Measurements from ENCODE around the gene ERI2.
"Not testable (repeated sequence)": the region's sequence is repeated elsewhere in the genome, so short reads cannot be mapped to it uniquely, and the experiment has no call there.

ERI2 gene

DNA sequence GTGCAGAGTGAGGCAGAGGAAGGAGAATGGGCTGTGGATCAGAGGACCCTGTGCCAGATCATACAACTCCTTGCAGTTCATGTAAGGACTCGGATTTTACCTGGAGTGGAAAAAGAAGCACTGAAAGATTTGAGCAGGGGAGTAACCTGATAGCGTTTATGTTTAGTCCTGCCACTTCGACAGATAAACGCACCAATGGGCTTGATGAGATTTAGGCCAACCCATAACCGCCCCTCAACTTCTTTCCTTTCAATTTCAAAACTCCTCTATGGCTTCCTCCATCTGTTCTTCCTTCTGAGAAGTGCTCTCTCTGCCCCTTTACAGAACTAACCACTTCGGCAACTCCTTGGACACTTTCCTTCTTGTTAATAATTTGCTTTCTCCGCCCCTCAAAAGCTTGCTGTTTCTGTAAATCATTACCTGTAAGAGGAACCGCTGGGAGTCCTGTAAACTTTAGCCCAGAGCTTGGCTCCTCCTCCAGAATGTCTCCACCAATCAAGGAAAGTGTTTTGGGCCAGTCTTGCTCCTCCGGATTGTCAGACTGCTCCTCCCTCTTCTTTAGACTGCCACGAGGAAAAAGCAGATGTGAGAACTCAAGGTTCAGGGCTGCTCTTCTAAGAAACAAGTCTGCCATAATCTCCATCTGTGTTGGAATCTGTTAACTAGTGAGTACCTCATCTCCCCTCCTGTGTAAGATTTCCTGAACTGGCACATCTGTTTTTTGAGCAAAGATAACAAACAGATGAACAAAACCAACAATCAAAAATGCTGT is 42.6 kb downstream of the ERI2 start, which contains the start of gene ACSM3:
TSS of gene ACSM3 (plus strand) at position 554 of the 772 bp plus-strand sequence. CDS start 6,021 bp downstream, outside the sequence.
- DNase-seq (ENCODE audit: low spot score) = peak; percentile 6

- DNase-seq (ENCODE audit: low spot score) = no peak
Observed at GRCh38 chr16:20762404-20763123, 43.7 kb downstream of the ERI2 start.

DNA sequence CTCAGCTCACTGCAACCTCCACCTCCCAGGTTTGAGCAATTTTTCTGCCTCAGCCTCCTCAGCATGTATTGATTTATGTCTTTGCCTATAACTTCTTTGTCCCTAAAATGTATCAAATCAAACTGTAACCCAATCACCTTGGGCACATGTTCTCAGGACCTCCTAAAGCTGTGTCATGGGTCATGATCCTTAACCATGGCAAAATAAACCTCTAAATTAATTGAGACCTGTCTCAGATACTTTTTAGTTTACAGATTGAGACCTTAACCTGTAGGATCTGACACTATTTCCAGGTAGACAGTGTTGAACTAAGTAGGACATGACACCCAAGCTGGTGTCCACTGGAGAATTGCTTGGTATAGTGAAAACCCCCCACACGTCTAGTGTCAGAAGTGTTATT is 45.1 kb downstream of the ERI2 start:
- no peak for DNase-seq (ENCODE audit: low spot score)

DNA sequence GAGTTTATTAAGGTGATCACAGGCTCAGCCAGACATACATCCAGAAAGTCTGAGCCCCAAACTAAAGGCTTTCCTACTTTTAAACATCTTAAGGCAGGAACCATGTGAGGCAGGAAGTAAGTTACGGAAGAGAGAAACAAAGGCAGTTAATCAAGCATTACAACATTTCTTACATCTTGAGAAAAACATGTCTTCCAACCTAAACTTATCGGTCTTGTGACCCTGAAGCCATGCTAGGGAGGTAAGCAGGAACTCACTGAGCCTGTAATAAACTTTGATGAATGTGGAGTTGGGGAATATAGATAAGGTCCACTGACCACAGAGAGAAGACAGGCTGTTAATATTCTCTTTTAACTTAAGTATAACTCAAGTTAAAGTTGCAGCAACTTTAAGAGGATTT is 45.9 kb downstream of the ERI2 start:
- DNase-seq (ENCODE audit: low spot score) = no peak

GRCh38 chr16:20755799-20756198 is 50.5 kb downstream of the ERI2 start:
- DNase-seq (ENCODE audit: low spot score) = not testable (repeated sequence)

DNA sequence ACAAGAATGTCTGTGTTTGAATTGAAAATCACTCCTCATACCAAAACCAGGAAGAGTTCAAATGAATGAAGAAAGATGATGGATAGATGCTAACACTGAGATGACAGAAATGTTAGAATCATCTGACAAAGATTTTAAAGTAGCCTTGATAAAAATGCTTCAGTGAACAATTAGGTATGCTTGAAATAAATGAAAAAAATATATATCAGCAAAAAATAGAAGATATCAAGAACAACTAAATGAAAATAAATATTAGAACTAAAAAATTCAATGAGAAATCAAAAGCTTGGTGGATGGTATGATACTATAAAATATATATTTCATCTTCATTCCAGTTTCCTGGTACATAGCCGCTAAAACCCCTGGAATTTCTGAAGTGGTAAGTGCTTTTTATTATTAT is 51.0 kb downstream of the ERI2 start:
- DNase-seq (ENCODE audit: low spot score) = no peak

DNA sequence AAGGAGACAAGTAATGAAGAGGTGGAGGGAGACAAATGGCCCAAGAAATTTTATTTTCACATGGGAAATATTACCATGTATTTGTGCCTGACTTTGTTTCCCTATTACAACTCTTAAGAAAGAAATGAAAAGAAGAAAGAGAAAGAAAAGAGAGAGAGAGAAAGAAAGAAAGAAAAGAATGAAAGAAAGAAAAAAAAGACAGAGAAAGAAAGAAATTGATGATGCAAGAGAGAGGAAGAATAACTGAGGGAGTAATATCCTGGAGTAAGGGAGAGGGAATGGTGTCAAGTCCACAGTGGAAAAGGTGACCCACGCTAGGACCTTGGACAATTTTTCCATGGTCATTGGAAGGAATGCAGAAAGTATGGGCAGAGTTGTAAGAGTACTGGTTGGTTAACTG is 52.5 kb downstream of the ERI2 start:
- no peak for DNase-seq (ENCODE audit: low spot score)

GRCh38 chr16:20750558-20750957 is 55.7 kb downstream of the ERI2 start:
- DNase-seq (ENCODE audit: low spot score) = no peak

DNA sequence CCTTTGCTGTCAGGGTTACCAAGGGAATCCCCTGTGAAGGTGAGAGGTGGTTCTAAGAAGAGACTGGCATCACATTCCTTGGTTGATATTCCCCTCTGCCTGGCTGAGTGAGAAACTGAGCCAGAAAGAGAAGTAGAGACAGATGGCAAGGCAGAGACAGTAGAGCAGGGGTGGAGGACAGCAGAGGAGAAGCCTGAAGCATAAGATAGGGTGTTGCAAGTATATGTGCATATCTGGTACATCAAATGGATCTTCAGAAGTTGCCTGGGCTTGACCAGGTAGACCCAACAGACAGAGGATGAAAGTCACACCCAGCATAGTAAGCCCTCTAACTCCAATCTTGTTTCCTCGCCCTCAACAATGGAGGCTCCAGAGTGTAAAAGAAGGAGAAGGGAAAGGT is 56.8 kb downstream of the ERI2 start:
- no peak for DNase-seq (ENCODE audit: low spot score)

GRCh38 chr16:20747030-20747816 is 59.0 kb downstream of the ERI2 start:
- no peak for DNase-seq (ENCODE audit: low spot score)

GRCh38 chr16:20746461-20746860 is 59.8 kb downstream of the ERI2 start:
- no peak for DNase-seq (ENCODE audit: low spot score)
